Superior temporal gyrus (tissue), 1 donor: ENCODE data around the gene ORC5.
"Not testable (repeated sequence)": the region's sequence is repeated elsewhere in the genome, so short reads cannot be mapped to it uniquely, and the experiment has no call there.

ENCODE experiments used
- DNase-seq: peaks from one replicate; pipeline ENCODE4 v3.0.0-alpha.2; 2016; ENCODE audit errors: extremely low spot score

The ORC5 gene

DNA sequence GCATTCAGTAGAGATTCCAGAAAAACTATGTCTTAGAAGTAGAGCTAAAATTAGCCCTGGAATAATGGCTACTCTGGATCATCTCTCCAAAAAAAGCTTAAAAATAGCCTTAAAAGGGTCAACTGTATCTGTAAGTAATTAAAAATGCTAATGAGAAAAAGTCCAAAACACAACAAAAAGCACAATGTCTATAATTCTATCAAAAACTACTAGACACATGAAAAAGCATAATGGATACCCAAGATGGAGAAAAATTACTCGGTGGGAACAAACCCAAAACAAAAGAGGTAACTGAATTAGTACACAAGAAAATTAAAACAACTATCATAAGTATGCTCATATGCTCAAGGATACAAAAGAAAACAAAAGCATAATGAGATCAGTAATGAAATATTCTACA lies 15.4 kb downstream of the ORC5 start:
- no peak for DNase-seq

DNA sequence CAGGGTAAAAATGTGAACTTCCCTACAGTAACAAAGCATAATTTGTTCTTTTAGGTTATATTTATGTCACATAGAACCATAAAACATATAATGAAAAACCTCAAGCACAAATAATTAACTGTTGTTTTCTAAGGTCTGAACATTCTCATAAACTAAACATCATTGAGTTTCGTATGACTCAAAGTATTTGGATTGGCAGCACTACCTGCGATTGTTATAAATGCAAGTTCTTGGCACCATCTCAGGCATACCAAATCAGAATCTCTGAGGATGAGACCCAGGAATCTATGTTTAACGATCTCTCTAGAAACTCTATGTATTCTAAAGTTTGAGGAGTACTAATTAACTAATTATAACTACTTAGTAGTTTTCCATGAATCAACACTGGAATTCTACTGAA lies 22.5 kb downstream of the ORC5 start:
- no peak for DNase-seq

DNA sequence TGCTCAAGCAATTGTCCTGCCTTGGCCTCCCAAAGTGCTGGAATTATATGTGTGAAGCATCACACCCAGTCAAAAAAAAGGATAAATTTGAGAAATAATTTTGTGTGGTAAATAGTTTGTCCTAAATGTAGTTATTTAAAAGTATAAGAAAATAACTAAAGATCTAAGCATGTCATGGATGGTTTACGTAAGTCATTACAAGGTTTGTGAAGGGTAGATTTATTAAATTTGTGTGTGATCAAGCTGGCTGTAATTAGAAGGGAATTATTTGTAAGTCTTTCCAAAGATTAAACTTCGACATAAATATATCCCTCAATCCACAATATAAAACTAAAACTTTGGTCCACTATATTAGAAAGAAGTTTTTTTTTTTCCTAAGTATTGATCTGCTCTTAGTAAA lies 28.6 kb downstream of the ORC5 start:
- no peak for DNase-seq

DNA sequence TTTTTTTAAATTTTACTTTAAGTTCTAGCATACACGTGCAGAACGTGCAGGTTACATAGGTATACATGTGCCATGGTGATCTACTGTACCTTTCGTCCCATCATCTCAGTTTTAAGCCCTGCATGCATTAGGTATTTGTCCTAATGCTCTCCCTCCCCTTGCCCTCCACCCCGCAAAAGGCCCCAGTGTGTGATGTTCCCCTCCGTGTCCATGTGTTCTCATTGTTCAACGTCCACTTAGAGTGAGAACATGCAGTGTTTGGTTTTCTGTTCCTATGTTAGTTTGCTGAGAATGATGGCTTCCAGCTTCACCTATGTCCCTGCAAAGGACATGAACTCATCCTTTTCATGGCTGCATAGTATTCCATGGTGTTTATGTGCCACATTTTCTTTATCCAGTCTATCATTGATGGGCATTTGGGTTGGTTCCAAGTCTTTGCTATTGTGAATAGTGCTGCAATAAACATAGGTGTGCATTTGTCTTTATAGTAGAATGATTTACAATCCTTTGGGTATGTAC lies 30.2 kb downstream of the ORC5 start:
- DNase-seq = not testable (repeated sequence)

DNA sequence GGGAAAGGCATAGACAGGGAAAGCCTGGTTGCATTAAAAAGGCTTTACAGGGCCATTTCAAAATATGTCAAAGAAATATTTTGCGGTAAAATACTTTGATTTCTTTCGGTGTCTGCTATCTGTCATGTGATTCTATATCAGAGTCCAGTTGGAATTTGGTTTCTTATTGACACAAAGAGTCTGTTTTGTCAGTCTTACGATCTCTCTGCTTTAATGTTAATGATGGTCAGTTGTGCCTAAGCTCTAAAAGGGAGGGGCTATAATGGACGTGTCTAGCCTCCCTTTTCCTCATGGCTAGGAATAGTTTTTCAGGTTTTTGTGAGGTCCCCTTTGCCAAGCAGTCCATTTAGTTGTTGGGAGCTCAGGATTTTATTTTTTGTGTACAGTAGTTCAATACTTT lies 31.5 kb downstream of the ORC5 start:
- DNase-seq = no peak

DNA sequence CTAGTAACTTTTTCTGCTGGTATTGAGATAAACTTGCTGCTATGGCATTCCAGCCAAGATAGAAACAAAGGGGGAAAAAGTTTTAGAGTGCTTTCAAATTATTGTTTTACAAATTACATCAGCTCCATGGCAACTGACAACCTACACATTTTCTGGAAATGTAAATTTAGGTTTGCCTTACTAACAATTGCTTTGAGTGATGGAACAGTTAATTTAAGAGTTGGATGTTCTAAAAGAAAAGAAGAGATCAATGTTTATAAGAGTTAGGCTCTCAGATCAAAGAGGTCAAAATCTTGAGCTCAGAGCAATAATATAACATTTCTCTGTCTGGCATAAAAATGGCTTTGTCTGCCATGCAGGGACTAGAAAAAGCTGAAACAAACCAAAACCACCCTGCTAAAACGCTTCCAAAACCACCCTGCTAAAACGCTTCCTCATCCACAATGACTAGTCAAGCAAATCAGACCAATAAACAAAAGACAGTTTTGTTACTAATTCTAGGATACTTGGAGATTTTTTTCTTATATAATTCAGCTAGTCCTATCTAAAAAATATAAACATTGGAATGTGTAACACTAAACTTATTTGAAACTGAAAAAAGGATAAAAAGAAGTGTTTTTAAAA lies 32.3 kb downstream of the ORC5 start:
- no peak for DNase-seq

DNA sequence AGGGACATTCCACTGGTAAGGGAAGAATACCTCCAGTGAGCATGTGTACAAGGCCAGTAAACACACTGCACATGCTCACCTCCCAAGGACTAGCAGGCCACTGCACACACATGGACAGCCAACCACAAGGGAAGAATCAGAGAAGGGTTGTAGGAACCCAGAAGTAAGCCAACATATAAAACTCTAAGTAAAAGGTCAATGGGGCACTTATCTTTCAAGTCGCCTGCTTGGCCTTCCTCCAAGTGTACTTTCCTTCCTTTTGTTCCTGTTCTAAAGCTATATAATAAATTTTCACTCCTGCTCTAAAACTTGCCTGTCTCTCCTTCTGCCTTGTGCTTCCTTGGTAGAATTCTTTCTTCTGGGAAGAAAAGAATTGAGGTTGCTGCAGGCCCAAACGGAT lies 33.0 kb downstream of the ORC5 start:
- DNase-seq = no peak

DNA sequence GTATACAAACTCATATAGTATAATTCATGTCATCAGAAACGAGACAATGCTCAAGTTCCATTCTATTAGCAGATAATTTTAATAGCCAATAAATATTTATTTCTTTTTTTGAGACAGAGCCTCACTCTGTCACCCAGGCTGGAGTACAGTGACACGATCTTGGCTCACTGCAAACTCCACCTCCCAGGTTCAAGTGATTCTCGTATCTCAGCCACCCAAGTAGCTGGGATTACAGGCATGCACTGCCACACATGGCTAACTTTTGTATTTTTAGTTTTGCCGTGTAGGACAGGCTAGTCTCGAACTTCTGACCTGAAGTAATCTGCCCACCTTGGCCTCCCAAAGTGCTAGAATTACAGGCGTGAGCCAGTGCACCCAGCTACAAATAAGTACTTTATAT lies 45.7 kb downstream of the ORC5 start:
- no peak for DNase-seq

DNA sequence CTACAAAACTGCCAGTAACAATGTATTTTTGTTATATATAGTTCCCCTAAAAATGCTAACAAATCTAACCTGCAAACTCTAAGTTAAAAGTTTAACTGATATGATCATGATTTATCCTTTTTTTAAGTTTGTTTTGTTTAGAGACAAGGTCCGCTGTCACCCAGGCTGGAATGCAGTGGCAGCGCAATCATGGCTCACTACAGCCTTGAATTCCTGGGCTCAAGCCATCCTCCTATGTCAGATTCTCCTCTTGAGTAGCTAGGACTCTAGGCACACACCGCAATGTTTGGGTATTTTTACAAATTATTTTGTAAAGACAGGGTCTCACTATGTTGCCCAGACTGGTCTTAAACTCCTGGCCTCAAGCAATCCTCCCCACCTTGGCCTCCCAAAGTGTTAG lies 46.6 kb downstream of the ORC5 start:
- no peak for DNase-seq

DNA sequence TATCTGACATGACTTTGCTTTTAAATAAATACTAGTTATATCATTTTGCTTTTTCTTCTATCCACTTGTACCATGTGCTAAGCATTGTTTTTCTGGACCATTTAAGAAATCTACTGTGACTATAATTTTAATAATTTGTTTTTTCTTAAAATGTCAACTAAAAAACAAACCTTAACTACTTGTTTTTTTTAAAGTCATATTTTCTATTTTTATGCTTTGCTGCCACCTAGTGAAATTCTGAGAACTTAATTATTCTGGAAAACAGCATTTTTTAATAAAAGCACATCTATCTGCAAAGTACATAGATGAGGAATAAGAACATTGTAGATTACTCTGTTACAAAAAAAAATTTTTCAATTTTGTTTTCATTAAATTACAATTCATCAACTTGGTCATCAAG lies 47.4 kb downstream of the ORC5 start:
- peak; percentile 76 for DNase-seq

DNA sequence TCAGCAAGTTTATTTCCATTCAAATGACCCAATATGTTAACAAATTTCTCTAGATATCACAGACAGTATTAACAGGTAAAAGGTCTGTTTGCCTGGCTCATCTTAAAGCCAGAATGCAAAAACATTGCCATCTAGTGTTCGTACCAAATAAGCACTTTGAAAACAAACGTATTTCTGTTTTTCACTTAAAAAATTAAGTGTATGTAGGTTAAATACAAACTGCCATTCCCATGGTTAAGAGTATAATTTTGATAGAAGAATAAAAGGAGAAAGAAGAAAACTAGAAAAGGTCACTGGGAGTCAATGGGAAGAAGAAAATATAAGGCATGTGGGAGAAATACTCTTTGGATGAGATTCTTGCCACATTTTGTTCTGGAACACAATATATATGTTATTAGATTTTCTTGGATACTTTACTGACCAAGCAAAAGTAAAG lies 51.0 kb downstream of the ORC5 start:
- DNase-seq = peak; percentile 75

DNA sequence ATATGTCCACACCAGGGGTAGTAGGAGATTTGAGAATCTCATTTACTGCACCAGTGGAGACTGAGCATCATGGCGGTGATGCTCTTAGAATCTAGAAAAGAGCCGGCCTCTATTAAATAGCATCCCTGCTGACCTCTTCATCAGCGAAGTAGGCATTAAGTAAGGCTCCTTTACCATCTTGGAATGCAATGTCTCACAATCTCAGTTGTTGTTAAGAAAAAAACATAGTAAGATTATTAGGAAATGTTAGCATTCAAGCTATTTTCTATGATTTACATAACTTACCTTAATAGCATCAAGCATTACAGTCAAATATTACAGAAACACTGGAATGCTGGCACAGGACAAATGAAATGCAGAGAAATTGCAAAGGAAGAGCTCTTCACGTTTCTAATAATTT lies 54.5 kb downstream of the ORC5 start:
- no peak for DNase-seq

DNA sequence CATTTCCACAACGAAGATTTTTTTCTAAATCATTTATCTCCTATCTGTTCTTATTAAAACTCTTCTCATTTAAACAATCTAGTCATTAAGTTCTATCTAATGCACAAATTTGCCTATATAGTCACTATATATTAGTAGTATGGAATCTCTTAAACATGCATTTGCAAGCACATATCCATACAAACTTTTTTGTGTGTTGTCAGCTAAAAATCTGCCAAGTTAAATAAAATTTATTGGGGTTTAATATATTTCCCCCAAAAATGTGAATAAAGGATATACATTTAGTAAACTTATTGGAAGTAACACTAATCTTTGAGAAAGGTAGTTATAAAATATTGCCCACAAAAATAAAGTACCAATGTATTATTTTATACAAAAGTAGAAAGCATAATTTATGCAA lies 55.3 kb downstream of the ORC5 start:
- DNase-seq = no peak

DNA sequence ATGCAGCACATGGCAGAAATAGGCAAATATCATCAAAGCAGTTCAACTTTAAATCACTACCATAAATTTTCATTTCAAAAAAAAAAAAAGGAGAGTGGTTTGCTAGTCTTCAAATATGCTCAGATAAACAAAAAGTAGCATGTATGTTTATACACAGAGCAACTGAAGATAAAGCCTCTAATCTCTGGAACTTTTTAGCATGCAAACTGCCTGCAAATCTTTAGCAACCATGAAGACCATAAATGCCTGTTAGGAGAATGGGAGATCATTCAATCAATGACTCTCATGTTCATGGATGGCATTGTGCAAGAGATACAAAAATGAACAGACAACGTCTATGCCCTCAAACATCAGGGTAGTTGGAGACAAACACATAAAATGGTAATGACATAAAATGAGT lies 57.3 kb downstream of the ORC5 start:
- DNase-seq = no peak

DNA sequence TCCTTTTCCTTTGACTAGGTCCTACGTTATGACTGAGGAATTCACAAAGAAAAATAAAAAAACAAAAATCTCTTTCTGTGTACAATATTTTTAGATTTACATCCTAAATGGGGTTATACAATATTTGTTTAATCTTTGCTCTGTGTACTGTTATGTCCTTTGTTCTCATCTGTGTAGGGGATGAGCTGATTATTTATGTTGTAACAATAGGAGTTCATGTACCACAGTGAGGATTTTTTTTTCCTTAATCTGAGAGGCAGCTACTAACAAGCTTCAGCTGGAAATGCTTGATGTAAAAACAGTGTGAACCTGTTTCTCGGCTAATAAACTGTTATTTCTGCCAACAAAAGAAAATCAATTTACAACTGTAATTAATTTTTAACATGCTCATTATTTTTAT lies 58.0 kb downstream of the ORC5 start:
- no peak for DNase-seq

DNA sequence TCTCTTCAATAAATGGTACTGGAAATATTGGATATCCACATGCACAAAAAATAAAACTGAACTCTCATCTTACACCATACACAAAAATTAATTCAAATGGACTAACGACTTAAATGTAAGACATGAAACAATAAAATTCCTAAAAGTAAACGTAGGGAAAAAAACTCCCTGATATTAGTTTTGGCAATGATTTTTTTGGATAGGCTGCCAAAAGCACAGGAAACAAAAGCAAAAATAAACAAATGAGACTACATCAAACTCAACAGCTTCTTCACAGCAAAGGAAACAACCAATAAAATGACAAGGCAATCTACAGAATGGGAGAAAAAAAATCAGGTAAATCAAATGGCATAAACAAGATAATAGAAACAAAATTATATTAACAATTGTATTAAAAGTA lies 65.7 kb downstream of the ORC5 start:
- no peak for DNase-seq

DNA sequence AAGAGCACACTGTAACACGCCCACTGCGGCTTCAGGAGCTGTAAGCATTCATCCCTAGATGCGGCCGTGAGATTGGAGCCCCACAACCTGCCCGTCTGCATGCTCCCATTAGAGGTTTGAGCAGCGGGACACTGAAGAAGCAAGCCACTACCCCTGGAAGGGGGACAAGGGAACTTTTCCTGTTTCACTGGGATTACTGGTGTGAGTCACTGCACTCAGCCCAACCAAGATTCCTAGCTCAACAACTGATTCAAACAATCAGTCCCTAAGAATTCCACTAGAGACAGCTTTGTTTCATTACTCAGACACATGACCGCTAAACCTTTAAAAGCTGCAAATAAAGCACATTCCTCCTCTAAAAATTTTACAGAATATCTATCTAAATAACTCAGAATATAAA lies 69.8 kb downstream of the ORC5 start:
- DNase-seq = no peak

DNA sequence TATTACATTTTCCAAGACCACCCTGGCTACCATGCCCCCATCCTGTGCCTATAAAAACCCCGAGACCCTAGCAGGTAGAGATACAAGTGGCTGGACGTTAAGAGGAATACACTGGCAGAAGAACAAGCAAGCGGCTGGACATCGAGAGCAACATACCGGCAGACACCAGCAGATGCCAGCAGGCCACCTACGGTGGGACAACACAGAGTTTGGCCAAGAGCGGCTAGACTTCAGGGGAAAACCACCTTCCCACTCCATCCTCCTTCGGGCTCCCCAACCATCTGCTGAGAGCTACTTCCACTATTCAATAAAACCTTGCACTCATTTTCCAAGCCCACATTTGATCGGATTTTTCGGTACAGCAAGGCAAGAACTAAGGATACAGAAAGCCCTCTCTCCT lies 70.3 kb downstream of the ORC5 start:
- no peak for DNase-seq

DNA sequence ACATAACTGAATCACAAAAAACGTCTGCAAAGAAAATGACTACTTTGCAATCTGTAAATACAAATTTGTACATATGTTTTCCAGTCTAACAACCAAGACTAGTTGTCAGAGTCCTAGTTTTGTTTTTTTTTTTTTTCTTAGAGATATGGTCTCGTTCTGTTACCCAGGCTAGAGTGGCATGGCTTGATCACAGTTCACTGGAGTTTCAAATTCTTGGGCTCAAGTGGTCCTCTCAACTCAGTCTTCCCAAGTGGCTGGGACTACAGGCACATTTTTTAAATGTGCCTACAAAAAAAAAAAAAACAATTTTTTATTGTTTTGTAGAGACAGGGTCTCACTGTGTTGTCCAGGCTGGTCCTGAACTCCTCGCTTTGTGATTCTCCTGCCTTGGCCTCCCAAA lies 70.8 kb downstream of the ORC5 start:
- no peak for DNase-seq

DNA sequence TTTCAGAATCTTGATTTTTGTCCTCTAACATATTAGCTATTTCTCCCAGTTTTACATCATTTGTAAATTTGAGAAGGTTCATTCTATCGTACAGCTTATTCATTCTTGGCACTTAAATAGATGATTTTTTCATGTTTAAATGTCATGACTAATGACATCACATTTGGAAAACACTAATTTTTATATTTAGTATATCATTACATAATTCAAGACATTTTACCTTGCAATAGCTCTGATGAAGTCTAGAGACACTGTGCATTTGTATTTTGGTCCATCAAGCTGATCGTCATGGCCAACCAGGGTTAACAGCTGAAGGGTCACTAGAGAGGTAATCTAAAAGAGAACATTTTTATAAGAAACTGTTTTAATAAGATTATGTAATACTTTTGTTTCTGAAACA lies 71.3 kb downstream of the ORC5 start:
- no peak for DNase-seq

DNA sequence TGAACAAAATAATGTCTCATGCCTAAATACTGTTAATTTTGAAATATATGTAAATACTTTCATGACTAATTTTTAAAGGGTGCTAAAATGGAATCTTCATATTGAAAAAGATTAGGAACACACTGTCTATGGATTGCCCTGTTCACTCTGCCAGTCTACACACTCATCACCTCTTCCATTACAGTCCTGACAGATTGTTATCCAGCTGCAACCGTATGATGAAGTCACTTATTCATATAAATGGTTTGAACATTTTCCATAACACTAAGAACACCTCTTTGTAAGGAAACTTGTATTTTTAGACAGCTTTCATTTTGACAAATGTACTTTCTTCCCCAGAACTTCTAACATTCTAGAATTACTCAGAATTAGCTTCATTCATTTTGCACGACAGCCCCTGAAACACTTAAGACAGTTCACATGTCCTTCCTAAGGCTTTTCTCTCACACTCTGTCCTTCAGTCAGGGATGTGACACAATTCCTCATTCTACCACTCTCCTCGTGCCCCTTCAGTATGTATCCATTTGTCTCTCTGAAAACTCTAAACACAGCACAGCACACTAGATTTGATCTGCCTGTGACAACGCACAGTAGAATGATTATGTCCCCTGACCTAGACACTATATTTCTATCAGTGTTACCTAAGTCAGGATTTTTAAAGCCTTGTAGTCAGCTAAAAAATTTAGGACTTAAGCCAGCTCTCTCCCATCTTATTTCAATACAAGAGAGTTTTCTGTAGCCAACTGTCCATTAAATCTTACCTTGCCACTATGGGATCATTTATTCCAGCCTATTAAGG lies 71.9 kb downstream of the ORC5 start:
- no peak for DNase-seq

DNA sequence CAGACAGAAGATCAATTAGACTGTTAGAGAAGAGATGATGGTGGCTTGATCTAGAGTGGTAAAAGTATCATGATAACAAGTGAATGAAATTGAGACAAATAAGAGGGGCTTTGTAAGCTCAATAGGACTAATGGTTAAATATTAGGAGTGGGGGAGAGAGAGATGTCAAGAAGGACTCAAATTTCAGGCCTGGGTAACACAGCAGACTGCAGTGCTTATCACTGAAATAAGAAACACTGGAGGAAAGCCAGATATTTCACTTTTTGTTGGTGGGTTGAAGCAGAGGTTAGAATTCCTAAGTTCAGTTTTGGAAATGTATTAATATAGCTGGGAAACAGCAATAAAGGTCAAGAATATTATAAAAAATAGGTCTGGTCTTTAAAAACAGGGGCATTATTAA lies 74.6 kb downstream of the ORC5 start:
- DNase-seq = no peak

DNA sequence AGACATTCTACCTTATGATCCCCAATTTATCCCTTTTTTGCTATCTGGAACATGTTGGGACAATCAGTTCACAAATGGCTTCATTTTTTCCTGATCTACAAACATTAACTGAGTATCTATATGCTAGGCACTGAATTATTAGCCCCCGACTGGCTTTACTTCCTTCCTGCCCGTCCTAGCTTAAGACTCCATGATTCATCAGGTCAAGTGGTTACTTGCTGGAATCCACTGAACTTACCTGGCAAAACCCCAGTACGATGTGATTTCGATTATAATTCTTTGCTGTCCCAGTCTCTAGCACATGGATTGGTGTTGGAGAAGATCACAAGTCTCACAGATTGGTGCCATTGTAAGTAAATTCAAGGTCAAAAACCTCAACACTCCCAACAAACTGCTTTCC lies 77.1 kb downstream of the ORC5 start:
- DNase-seq = no peak

DNA sequence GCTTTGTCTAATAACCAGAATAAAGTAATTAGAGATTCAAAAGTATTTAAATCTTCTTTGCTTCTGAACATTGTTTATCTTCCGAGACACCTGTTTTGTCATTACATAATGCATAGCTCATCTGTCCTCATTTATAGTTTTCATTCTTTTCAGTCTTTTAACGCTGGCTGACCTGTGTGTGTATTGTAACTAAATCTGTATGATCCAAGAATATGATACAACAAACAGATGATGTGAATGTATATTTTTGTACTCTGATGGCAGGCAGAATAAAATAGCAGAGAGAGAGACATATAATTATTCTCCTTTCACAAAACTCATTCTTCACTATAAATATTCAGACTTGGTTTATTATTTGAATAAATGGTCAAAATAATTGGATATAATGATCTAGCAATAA lies 80.6 kb downstream of the ORC5 start:
- no peak for DNase-seq
